RWPE2 (cell line): ENCODE results near the gene JAG1.

Experiments
- ATAC-seq: fragments of 200-7000 bp; cut with Tn5 transposase; 3 replicates; pipeline ENCODE4 v1.9.1; 2021; ENCODE audit warnings: low read depth
- DNase-seq: peaks from one replicate; pipeline ENCODE4 v3.0.0-alpha.2; 2020; ENCODE audit warnings: low spot score
- H3K27ac ChIP-seq: fragments of 450-650 bp; 2 replicates; pipeline ENCODE4 v1.5.1; 2017; ENCODE audit warnings: mild to moderate bottlenecking; ENCODE audit not compliant: poor library complexity, severe bottlenecking
- H3K27me3 ChIP-seq: fragments of 250-450 bp; sonication (Bioruptor Pico); 2 replicates; pipeline ENCODE4 v1.5.1; 2021; ENCODE audit warnings: mild to moderate bottlenecking, moderate library complexity; ENCODE audit not compliant: insufficient read depth, poor library complexity, severe bottlenecking
- H3K36me3 ChIP-seq: fragments of 250-450 bp; sonication (Bioruptor Pico); 2 replicates; pipeline ENCODE4 v1.5.1; 2020; ENCODE audit warnings: low read depth, mild to moderate bottlenecking, moderate library complexity
- H3K4me1 ChIP-seq: fragments of 250-450 bp; sonication (Bioruptor Pico); 2 replicates; pipeline ENCODE4 v1.5.1; 2021; ENCODE audit warnings: mild to moderate bottlenecking, moderate library complexity; ENCODE audit not compliant: insufficient read depth, poor library complexity, severe bottlenecking
- H3K4me3 ChIP-seq: fragments of 250-450 bp; sonication (Bioruptor Pico); 2 replicates; pipeline ENCODE4 v1.5.1; 2021; ENCODE audit warnings: mild to moderate bottlenecking, moderate library complexity; ENCODE audit not compliant: severe bottlenecking
- H3K9me3 ChIP-seq: fragments of 250-450 bp; sonication (Bioruptor Pico); 2 replicates; pipeline ENCODE4 v1.5.1; 2021; ENCODE audit warnings: mild to moderate bottlenecking, moderate library complexity; ENCODE audit not compliant: severe bottlenecking
- TF ChIP-seq, protein P1 (sequence below): fragments of 450-650 bp; IDR thresholded peaks from one replicate; pipeline ENCODE4 v1.5.1; 2017; ENCODE audit warnings: mild to moderate bottlenecking, moderate library complexity; ENCODE audit not compliant: poor library complexity, severe bottlenecking

JAG1 gene

DNA sequence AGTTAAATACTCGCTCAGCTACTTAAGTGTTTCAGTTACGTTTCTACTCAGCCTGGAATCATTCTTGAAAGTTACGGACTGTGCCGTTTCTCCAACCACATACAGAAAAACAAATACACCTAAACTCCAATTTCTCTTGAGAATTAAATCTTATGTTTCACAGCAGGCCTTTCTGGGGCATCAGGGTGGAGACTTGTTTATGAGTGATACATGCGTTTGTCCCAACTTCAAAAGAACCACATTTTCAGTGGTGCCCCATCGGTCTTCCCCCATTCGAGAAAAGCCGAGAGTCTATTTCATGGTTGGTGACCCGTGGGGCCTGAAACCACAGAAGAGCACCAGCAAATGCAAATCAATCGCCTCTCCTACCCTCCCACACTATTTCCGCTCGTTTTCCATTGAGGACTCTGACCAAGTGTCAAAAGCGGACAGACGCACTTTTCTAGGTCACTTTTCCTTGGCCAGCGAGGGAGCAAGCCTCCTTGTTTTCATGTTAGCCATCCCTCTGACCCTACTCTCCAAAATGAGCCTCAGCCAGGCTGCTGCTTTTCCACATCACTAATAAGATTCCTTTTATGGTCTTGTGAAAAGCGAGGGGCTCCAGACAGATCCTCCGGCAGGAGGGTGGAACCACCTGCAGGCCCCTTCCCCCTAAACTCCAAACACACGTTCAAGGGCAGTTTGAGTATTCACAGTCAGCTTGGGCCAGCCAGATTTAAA lies 3.1 kb downstream of the JAG1 start:
- H3K4me3 ChIP-seq: peak overlapping the region; percentile 69
- H3K27ac ChIP-seq: peak overlapping the region; percentile 92
- peaks cover 40% of the 10 kb centered on the region for H3K4me1 ChIP-seq
- DNase-seq (no peak), ATAC-seq (no peak)
- peaks cover 69% of the 10 kb centered on the region for H3K36me3 ChIP-seq
- TF ChIP-seq, protein P1, sequence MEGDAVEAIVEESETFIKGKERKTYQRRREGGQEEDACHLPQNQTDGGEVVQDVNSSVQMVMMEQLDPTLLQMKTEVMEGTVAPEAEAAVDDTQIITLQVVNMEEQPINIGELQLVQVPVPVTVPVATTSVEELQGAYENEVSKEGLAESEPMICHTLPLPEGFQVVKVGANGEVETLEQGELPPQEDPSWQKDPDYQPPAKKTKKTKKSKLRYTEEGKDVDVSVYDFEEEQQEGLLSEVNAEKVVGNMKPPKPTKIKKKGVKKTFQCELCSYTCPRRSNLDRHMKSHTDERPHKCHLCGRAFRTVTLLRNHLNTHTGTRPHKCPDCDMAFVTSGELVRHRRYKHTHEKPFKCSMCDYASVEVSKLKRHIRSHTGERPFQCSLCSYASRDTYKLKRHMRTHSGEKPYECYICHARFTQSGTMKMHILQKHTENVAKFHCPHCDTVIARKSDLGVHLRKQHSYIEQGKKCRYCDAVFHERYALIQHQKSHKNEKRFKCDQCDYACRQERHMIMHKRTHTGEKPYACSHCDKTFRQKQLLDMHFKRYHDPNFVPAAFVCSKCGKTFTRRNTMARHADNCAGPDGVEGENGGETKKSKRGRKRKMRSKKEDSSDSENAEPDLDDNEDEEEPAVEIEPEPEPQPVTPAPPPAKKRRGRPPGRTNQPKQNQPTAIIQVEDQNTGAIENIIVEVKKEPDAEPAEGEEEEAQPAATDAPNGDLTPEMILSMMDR: no peak
- no peaks in the 10 kb centered on the region for H3K27me3 ChIP-seq
- no peaks in the 10 kb centered on the region for H3K9me3 ChIP-seq

DNA sequence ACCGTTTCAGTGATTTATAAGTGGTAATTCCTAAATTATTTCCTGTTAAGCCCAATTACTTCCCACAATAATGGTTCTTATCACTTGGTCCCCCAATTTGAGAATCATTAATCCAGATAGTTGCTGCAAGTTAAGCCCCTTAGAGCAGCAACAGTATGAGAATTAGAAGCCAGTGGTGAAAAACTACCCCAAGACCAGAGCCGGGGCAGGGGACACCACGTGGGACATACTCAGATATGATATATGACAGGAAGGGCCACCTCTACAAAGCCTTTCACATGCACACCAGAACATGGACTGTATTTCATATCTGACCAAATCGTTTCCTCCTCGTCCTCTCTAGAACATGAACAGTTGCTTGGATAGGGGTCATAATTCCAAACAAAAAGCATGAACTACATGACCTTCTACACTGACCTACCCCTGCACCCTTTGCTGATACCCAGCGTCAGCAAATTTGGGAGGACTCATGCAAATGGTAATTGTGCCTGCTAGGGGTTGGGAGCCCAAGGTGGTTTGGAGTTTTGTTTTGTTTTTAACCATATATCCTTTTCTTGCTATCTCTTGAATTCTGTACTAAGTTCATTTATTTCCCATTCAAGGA lies 3.9 kb downstream of the JAG1 start:
- Histone ChIP-seq H3K4me1 (peaks cover 43% of the 10 kb centered on the region), H3K36me3 (peaks cover 75% of the 10 kb centered on the region)
- ATAC-seq: no peak

DNA sequence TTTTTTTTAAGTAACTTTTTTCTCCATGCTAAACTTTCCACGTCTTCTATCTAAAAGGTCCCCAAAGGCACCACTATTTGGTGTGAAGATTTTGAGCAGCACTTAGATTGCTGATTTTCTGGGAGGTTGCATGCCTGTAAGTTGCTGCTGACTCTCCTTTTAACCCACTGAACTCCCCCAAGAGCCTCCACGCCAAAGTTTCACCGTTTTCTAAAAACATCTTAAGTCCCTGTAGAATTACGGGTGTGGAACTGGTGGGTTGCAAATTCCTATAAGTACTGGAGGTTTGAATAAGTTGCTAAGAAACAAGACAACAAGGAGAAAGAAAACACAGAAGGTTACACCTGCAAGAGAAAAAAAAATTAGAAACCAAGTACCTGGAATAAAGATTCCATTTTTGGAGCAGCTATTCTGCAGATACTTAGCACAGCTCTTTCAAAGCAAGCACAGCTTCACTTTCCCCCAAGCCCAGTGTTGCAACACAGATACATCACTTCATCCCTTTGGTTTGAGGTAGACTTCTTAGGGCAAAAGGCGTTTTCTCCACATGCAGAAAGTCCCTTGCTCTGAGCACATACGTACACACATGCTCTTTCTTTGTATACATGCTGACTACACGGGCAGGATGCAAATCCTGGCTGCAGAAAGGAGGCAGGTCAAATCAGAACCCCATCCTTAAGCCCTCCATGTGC lies 5.0 kb downstream of the JAG1 start:
- TF ChIP-seq, protein P1: no peak
- H3K27ac ChIP-seq: peak overlapping the region; percentile 92
- DNase-seq (no peak), ATAC-seq (no peak)
- H3K4me1 ChIP-seq: peaks cover 50% of the 10 kb centered on the region
- H3K36me3 ChIP-seq: peaks cover 86% of the 10 kb centered on the region
- H3K4me3 ChIP-seq: no peak overlapping the region
- no peaks in the 10 kb centered on the region for H3K27me3 ChIP-seq
- H3K9me3 ChIP-seq: no peaks in the 10 kb centered on the region

More for the DNA sequence above, 3.9 kb downstream of the JAG1 start:
- Histone ChIP-seq H3K4me3 (peak overlapping the region; percentile 69), H3K27ac (peak overlapping the region; percentile 92), H3K27me3 (no peaks in the 10 kb centered on the region), H3K9me3 (no peaks in the 10 kb centered on the region)
- TF ChIP-seq, protein P1: no peak
- DNase-seq: no peak

DNA sequence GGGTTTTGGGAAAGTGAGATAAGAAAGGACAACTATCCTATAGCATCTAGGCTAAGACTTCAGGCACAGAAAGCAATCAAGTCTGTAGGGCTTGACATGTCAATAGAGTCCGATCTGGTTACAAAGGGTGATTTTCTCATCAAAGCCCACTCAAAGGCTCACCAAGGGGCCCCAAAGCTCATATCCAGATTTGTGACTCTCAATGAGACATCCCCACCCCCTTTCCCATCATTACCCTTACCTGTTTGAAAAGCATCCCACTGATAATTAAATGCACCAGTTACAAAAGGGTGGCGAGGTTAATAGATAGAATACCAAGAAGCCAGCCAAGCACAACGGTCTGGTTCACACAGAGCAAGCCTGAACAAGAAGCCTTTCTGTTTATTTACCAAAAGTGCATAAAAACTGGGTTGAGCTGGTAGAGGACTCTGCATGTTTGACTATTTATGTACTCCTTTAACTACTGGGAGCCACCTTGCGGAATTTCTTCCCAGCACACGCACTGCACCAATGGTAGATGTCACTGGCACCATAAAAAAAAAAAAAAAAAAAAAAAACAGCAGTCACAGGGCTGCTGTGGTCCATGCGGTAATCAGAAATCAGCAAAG lies 6.1 kb downstream of the JAG1 start:
- peaks cover 96% of the 10 kb centered on the region for H3K36me3 ChIP-seq
- H3K9me3 ChIP-seq: no peaks in the 10 kb centered on the region
- H3K4me1 ChIP-seq: peaks cover 52% of the 10 kb centered on the region
- no peak for DNase-seq
- ATAC-seq: peak; percentile 25
- TF ChIP-seq, protein P1: peak; percentile 52
- no peaks in the 10 kb centered on the region for H3K27me3 ChIP-seq
- peak overlapping the region; percentile 92 for H3K27ac ChIP-seq
- H3K4me3 ChIP-seq: no peak overlapping the region
